ENCODE results near the gene SMPD1.
"Not testable (repeated sequence)": the region's sequence is repeated elsewhere in the genome, so short reads cannot be mapped to it uniquely, and the experiment has no call there.

SMPD1 gene

DNA sequence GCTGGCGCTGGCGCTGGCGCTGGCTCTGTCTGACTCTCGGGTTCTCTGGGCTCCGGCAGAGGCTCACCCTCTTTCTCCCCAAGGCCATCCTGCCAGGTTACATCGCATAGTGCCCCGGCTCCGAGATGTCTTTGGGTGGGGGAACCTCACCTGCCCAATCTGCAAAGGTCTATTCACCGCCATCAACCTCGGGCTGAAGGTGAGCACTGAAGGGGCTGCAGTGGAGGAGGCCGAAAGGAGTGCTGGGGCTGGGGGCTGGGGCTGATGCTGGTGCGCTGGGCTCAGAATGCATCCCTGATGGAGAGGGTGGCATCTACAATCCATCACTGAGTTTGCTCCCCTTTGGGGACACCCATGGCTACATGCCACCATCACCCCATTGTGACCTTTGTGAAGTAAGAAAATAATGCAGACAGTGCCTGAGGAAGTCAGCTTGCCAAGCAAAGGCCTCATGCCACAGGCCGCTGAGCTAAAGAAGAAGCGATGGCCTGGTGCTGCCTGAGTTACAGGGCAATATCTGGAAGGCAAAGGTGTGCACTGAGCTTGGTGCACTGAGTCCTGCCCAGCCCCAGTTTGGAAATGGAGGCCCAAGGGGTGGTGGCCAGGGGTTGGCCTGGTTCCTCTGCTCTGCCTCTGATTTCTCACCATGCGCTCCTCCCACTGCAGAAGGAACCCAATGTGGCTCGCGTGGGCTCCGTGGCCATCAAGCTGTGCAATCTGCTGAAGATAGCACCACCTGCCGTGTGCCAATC, 620 bp downstream of the SMPD1 start:
- no peak for DNase-seq

DNA sequence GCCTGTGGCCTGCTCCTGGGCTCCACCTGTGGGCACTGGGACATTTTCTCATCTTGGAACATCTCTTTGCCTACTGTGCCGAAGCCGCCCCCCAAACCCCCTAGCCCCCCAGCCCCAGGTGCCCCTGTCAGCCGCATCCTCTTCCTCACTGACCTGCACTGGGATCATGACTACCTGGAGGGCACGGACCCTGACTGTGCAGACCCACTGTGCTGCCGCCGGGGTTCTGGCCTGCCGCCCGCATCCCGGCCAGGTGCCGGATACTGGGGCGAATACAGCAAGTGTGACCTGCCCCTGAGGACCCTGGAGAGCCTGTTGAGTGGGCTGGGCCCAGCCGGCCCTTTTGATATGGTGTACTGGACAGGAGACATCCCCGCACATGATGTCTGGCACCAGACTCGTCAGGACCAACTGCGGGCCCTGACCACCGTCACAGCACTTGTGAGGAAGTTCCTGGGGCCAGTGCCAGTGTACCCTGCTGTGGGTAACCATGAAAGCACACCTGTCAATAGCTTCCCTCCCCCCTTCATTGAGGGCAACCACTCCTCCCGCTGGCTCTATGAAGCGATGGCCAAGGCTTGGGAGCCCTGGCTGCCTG, 1.4 kb downstream of the SMPD1 start:
- DNase-seq: no peak

DNA sequence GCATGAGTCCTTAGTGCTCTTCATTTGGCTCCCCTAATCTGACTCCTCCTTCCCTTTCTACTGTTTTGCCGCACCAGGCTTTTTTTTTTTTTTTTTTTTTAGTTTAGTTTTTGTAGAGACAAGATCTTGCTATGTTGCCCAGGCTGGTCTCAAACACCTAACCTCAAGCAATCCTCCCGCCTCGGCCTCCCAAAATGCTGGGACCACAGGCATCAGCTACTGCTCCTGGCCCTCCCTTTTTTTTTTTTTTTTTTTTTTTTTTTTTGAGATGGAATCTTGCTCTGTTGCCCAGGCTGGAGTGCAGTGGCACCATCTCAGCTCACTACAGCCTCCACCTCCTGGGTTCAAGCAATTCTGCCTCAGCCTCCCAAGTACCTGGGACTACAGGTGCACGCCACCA, 2.0 kb downstream of the SMPD1 start:
- not testable (repeated sequence) for DNase-seq

DNA sequence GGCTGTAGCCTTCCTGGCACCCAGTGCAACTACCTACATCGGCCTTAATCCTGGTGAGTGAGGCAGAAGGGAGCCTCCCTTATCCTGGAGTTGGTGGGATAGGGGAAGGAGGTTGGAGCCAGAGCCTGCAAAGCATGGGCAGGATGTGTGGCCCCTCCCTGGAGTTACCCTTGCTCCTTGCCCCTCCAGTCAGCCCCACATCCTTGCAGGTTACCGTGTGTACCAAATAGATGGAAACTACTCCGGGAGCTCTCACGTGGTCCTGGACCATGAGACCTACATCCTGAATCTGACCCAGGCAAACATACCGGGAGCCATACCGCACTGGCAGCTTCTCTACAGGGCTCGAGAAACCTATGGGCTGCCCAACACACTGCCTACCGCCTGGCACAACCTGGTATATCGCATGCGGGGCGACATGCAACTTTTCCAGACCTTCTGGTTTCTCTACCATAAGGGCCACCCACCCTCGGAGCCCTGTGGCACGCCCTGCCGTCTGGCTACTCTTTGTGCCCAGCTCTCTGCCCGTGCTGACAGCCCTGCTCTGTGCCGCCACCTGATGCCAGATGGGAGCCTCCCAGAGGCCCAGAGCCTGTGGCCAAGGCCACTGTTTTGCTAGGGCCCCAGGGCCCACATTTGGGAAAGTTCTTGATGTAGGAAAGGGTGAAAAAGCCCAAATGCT, 3.9 kb downstream of the SMPD1 start:
- no peak for DNase-seq

DNA sequence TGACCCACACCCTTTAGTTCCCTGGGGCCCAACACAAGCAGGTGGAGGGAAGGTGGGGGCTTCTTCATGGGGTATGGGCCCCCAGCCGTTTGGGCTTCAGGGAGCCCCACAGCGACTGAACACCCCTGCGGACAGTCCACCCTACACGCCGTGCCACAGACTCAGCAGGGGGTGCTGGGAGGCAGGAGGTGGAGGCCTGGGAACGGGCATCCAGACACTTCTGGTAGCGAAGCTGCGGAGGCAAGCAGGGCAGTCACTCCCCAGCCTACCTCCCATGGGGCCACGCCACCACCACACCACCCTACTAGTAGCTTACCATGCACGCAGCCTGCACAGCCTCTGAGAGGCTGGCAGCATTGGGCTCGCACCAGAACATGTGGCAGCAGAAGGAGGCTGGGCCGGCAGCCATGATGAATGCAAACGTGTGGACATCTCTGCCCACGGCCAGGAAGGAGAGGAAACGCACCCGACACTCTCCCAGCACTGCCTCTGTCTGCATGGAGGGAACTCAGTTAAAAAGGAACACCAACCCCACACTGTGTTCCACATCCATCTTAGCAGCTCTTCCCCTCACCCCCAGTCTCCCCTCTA, 5.3 kb downstream of the SMPD1 start:
- DNase-seq: no peak

DNA sequence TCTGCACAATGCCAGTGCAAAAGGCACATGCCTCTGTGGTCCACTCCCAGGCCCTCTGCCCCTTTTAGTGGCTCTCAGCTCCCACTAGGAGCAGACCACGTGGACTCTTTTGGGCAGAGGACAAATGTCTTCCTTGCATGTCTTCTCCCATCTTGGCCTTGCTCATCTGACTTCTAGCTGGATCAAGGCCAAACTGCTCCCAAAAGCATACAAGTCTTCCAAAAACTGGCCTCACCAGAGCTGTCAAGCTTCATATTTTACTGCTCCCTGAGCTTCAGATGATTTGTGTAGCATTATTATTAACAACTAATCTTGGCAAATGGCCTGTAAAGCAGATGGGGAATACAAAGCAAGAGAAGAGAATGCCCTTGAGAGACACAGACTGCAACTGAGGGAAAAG, 6.9 kb downstream of the SMPD1 start:
- no peak for DNase-seq

DNA sequence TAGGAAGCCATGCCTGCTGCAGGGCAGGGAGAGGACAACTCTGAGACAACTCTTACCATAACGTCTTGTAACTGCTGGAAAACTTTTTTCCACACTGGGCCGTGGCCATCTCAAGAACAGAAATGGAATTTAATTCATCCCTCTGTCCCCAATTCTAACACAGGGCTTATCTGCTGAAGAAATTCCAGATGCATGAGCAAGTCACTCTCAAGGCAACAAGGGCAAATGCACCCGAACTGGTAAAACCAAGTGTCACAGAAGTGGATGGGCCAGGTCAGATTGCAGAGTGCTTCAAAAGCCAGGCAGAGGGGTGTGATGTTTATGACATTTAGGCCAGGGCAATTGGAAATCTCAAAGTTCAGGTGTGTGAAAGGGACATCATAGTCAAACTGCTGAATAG, 7.4 kb downstream of the SMPD1 start:
- no peak for DNase-seq

DNA sequence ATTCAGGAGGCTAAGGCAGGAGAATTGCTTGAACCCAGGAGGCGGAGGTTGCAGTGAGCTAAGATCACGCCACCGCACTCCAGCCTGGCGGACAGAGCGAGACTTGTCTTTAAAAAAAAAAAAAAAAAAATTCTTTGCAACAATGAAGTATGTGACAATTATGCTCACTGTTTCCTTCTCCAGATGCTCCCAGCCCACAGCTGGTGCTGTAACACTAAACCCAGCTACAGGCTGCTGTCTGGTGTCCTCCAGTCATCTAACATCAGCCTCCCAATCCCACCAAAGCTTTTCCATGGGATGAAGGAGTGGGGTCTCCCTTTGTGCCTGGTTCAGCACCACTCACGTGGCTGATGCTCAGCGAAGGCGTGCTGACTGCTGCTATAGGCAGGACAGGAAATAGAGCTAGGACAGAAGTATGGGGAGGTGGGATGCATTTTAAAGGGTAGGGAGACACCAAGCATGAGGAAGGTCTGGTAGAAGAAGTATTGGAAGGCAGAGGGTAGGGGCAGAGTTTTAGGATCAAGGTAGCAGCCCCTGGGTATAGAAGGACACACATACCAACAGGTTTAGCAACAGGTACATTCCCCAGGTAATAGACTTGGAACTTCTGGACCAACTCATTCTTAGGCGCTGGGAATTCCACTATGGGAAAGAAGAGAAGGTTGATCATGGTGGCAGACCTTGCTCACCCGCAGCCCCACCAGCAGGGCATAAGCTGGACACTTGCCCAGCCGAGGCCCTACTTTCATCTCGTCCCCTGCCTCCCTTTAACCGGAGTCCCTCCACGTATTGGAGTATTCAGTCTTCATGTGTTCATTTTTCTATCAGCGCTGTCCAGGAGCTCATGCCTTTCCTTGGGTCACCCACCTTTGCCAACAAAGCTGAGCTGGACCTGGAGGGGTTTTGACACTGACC, 10.4 kb downstream of the SMPD1 start:
- DNase-seq: no peak

DNA sequence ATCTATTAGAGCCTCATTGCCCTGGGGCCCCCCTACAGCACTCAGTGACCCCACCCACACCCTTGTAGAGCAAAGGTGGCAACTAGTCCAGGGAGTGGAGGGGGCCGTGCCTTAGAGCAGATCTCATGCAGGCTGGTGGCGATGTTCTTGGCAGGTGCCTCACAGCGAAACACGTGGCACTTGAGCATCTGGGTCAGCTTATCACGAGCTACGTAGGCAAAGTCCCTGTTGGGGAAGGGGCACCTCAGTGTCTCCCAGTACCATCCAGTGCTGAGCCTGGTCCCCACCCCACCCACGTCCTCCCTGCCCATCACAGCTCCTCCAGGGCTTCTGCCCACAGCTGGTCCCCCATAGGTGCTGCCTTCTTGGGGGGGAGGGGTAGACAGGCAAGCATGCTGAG, 11.2 kb downstream of the SMPD1 start:
- no peak for DNase-seq

DNA sequence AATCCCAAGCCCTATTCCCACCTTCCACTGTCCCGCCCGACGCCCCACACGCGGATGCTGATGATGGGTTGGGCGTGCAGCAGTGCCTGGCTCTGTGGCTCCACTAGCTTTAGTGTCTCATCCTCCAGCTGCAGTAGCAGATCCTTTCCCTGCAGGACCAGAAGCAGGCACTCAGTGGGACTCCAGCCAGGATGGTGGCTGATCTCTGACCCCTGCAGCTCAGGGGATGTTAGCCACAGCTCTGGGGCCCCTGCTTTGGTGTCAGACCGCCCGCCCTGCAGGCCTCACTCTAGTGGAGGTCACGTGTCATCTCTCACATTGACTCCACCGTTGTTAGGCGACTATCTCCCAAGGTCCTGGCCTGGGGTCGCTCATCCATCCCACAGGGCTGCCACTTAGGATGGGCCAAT, 11.8 kb downstream of the SMPD1 start:
- DNase-seq: no peak

DNA sequence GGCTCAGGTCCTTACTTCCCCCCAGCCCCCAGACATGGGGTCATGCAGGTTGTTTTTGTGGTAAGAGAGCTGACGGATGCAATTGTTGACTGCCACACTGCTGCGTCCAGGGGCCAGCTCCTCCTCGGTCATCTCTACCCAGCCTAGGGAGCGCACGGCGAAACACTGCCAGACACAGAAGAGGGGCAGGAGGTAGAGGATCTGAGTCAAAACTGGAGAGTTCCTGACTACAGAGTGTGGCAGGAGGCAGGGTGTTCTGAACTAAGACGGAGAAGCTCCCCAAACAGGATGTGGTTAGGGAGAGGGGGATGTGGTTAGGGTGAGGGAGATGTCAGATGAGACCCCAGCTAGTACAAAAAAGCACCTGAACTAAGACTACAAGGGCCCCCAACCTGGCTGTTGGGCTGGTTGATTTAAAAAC, 12.3 kb downstream of the SMPD1 start:
- no peak for DNase-seq

DNA sequence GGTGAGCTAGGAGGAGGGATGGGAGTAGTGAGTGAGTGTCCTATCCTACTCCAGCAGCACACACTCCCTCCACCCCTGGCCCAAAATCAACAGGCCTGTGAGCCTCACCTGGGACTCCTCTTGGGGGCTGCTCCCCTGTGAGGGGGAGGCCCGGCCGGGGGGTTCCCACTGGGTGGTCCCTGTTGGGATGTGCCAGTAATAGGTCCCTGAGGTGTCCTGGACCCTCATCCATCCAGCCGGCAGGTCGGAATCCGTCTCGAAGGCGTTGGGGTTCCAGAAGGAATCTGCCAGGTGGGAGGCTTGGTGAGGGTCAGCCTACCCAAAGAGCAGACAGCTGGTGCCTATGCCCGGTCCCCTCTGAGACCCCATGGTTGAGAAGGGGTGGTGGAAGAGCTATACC, 13.3 kb downstream of the SMPD1 start:
- no peak for DNase-seq

DNA sequence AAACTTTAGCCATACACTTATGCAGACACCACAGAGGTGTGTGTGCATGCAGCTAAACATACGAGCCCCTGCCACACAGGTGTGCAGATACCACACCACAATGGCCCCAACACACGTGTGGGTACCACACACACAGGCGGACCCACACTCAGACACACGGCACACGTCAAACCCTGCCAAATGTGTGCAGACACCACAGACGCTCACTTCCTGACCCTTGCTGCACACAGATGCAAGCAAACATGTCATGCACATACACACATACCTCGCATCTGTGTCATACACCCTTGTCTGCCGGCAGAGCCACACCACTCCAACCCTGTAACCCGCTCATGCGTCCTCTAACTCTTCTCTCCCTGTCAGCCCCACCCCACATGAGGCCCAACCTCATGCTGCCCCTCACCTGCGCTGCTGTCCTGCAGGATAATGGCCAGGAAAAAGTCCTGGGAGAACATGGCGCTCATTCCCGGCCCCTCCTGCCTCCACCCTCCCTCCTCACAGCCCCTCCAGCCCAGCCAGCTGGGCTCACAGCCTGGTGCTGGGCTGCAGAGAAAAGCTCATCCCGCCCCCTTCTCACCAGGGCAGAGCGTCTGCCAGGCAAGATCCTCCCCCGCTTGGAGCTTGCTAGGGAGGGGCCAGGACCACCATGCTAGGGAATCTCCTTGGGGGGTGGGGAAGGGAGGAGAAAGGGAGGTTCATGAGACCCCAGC, 14.2 kb downstream of the SMPD1 start:
- DNase-seq: peak; percentile 14

DNA sequence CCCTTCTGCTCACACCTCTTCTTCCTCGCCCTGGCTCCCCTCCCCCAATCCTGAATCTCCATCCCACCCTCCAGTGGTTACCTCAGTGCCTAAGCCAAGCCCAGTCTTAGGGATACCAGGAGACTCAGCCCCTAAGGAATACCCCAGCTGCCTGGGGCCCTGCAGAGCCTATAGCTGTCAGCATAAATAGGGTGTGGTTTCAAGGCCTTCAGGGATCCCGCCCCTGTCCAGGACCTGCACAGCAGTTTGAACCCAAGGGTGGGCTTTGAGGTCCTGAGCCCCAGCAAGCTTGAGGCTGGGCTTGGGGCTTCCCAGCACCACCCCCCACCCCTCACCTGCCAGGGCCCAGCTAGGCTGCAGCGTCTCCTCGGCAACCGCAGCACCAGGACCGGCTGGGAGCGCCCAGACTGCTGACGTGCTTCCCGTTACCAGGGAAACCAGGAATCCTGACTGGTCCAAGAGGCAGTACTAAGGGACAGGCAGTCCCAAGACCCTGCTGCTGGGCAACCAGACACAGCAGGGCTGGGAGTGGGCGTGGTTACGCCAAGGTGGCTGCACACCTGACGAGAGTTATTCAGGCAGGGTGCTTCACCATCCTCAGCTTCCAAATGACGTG, 14.9 kb downstream of the SMPD1 start:
- DNase-seq: no peak

DNA sequence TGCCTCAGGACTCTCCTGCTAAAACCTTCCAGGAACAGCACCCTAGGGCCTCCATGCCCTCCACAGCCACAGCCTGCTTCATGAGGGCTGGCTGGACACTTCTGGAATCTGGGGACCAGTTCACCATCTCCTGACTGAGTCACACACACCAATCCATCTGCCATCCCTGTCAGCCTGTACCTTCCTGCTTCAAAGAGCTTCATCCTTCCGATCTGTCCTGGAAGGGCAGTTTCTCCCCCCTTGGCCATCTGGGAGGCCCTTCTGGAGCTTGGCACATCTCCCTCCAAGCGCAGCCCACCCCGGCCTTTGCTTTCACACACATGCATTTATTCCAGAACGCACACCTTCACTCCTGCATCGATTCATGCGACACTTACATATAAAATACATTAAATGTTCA, 15.6 kb downstream of the SMPD1 start:
- DNase-seq: no peak

DNA sequence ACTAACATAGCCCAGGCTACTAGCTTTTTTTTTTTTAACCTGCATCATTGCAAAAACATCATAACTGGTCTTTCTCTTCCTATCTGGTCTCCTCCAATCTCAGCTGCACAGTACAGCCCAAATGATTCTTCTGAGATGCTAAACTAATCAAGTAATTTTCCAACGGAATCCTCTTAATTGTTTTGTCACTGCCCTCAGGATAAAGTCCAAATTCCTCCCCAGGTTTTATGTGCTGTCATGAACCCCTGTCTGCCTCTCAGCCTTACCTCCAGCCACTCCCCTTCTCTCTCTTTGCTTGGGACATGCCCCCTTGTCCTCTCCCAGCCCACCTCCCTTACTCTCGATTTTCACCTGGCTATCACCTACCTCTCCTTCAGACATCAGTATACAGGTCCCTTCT, 16.1 kb downstream of the SMPD1 start:
- DNase-seq: no peak

DNA sequence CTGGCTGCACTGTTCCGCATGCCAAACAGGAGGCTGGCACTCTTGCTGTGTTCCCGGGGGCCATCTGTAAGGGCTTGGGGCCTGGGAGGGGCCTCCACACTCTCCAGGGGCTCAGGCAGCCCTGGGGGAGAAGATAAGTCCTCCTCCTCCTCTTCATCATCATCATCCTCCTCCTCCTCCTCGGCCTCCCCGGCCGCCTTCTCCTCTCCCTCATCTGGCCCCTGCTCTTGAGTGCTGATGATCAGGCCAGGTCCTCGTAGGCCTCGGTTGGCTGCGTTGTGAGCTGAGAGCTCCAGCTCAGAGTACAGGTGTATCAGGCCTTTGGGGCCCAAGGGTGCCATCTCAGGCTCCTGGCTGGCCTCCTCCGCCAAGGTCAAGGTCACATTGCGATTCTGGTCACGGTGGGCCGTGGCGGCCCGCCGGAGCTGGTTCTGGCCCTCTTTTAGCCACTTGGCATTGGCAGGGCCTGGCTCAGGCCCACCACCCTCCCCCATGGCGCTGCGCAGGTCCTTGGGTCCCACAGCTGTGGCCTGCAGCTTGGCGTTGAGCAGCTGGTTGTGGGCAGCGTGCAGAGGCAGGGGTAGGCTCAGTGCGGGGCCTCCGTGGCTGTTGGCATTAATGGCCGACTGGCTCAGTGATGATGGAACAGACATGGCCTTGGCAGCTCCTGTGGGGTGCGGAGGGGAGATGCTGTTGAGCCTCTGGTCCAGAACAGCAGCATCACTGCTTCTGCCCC, 20.6 kb downstream of the SMPD1 start:
- no peak for DNase-seq

DNA sequence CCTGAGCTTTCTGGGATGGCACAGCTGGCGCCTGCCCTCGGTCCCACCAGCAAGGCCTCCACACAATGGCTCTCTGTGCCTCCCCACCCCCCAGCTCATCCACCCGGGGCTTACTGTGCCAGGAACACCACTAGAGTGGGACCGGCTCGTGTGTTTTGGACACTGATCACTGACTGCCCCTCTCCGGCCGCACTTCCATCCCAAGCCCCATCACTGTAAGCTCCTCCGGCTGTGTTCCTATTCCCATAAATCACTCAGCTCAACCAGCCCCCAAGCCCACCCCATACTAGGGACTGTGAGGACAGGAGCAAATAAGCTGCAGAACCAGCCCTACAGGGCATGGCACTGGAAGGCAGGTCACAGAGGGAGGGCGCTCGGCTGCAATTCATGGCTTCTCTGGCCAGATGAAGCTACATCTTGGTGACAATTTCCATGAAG, 21.3 kb downstream of the SMPD1 start:
- DNase-seq: no peak

DNA sequence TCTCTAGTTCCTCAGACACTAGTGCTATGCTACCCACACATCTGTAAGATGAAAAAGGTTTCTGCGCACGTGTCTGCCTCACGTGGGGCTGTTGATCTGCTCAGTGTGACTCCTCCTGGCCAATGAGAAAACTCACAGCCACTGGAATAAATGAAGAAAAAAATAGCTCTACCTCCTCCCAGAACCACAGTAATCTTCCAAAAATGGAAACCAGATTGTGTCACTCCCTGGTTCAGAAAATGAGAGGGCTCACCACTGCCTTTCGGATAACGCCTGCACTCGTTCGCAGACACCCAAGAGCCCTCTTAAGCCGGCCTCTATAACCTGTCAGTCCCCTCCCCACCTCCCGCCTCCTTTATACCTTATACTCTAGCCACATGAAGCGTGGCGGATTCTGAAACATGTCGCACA, 23.5 kb downstream of the SMPD1 start:
- DNase-seq: no peak

DNA sequence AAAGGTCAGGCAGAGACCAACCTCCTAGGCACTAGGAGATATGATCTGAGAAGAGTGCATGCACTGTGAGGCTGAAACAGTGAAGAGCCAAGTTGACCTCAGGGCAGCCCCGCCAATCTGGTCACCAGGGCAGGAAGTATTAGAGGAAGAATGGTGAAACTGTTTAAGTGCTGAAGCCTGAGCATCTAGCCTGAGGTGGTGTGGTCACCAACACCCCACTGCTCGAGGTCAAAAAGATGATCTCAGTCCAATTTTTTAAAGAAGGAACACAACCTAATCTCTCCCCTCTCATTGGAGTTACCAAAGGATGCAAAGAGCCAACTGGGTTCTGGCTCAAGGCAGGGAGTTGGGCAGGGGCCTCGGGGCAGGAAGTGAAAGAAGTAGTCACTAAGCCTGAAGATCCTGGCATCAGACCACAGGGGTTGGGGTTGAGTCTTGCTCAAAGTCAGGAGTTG, 24.6 kb downstream of the SMPD1 start:
- DNase-seq: no peak

DNA sequence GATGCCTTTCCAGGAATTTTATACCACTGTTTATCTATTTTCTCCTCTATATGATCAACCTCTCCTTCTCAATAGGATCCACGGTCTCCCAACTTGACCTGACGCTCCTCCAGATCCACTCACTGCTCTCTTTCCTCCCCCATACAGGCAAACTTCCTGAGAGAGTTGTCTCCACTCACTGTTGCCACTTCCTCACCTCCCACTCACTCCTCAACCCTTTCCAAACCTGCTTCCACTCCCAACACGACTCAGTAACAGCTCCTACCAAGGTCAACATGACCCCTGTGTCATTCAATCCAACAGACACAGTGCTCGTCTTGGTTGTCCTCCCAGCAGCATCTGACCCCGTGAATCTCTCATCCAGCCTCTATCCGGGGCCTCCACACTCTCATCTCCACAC, 25.5 kb downstream of the SMPD1 start:
- no peak for DNase-seq
